NCI-H446 (cell line): ENCODE results near the gene NUMBL.
"Not testable (repeated sequence)": the region's sequence is repeated elsewhere in the genome, so short reads cannot be mapped to it uniquely, and the experiment has no call there.

Experiments used
- DNase-seq, 2 experiments: peaks; one replicate each; lab custom pipeline; 2025; lab: John Stamatoyannopoulos, UW

The NUMBL gene

GRCh38 chr19:40690050-40690692, at the start of gene NUMBL:
TSS of gene NUMBL (minus strand) at chr19:40690651. CDS start at chr19:40690483, 168 bp downstream.
- no peak for DNase-seq

- no peak for DNase-seq
Measured at GRCh38 chr19:40739030-40739839, 48.8 kb upstream of the NUMBL start.

GRCh38 chr19:40737102-40737644, 46.7 kb upstream of the NUMBL start:
- no peak for DNase-seq

- DNase-seq: no peak
Measured at GRCh38 chr19:40736661-40737060, 46.2 kb upstream of the NUMBL start.

- no peak for DNase-seq
Measured at GRCh38 chr19:40735013-40735771, 44.7 kb upstream of the NUMBL start.

- DNase-seq: no peak
Measured at GRCh38 chr19:40733149-40733548, 42.7 kb upstream of the NUMBL start.

GRCh38 chr19:40732304-40732703, 41.9 kb upstream of the NUMBL start:
- not testable (repeated sequence) for DNase-seq

GRCh38 chr19:40730065-40730464, 39.6 kb upstream of the NUMBL start:
- not testable (repeated sequence) for DNase-seq

GRCh38 chr19:40726279-40726678, 35.8 kb upstream of the NUMBL start:
- DNase-seq: no peak

GRCh38 chr19:40724855-40725254, 34.4 kb upstream of the NUMBL start:
- DNase-seq: no peak

GRCh38 chr19:40724315-40724714, 33.9 kb upstream of the NUMBL start:
- no peak for DNase-seq

GRCh38 chr19:40723661-40724254, 33.3 kb upstream of the NUMBL start:
- no peak for DNase-seq

- DNase-seq: no peak
Measured at GRCh38 chr19:40721936-40722661, 31.6 kb upstream of the NUMBL start.

- no peak for DNase-seq
Measured at GRCh38 chr19:40721140-40721486, 30.7 kb upstream of the NUMBL start.

GRCh38 chr19:40719414-40719894, 29.0 kb upstream of the NUMBL start:
- no peak for DNase-seq

GRCh38 chr19:40718774-40719391, 28.4 kb upstream of the NUMBL start:
- no peak for DNase-seq

- no peak for DNase-seq
Measured at GRCh38 chr19:40717880-40718773, 27.7 kb upstream of the NUMBL start.

GRCh38 chr19:40717325-40717879, 27.0 kb upstream of the NUMBL start:
- DNase-seq: no peak
